ENCODE results near the gene GALNT9.

The GALNT9 gene

DNA sequence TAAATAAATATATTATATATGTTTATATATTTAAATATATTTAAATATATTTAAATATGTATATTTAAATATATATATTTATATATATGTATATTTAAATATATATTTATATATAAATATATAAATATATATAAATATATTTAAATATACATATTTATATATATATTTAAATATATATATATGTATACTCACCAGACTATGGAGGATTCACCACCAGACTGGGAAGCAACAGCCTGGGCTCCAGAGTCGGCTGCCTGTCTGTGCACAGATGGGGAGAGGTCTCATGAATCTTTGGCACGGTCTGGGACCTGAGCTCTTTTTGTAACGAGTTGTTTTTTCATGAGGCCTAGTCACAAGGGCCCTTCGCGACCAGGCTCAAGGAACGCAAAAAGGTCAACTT is 163.8 kb downstream of the GALNT9 start:
- Histone ChIP-seq H3K4me1 (ENCODE audit: insufficient read depth, poor library complexity, severe bottlenecking) (peaks cover 5% of the 10 kb centered on the region), H3K27me3 (ENCODE audit: insufficient read depth, poor library complexity, severe bottlenecking) (peaks cover 7% of the 10 kb centered on the region), H3K36me3 (ENCODE audit: low read depth) (no peaks in the 10 kb centered on the region), H3K4me3 (ENCODE audit: severe bottlenecking) (no peak overlapping the region), H3K27ac (ENCODE audit: poor library complexity, severe bottlenecking) (no peak overlapping the region), H3K9me3 (ENCODE audit: severe bottlenecking) (no peaks in the 10 kb centered on the region)
- no peak for ATAC-seq (ENCODE audit: low read depth)
- no peak for DNase-seq (ENCODE audit: low spot score)
- TF ChIP-seq, protein P1, sequence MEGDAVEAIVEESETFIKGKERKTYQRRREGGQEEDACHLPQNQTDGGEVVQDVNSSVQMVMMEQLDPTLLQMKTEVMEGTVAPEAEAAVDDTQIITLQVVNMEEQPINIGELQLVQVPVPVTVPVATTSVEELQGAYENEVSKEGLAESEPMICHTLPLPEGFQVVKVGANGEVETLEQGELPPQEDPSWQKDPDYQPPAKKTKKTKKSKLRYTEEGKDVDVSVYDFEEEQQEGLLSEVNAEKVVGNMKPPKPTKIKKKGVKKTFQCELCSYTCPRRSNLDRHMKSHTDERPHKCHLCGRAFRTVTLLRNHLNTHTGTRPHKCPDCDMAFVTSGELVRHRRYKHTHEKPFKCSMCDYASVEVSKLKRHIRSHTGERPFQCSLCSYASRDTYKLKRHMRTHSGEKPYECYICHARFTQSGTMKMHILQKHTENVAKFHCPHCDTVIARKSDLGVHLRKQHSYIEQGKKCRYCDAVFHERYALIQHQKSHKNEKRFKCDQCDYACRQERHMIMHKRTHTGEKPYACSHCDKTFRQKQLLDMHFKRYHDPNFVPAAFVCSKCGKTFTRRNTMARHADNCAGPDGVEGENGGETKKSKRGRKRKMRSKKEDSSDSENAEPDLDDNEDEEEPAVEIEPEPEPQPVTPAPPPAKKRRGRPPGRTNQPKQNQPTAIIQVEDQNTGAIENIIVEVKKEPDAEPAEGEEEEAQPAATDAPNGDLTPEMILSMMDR (IDR thresholded peaks at IDR 0.05; ENCODE audit: poor library complexity, severe bottlenecking): no peak

DNA sequence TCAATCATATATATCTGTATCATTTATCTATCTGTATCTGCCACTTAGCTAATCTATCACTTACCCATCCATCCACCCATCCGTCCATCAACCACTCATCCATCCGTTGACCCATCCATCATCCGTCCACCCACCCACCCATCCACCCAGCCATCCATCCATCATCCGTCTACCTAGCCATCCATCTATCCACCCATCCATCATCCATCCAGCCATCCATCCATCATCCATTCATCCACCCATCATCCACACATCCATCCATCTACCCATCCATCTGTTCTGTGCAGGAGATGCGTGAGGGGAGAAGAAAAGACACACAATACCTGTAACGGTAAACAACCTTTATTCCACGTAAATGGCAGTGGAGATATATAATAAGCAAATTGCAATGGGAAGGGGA is 165.0 kb downstream of the GALNT9 start:
- Histone ChIP-seq H3K9me3 (ENCODE audit: severe bottlenecking) (no peaks in the 10 kb centered on the region), H3K27me3 (ENCODE audit: insufficient read depth, poor library complexity, severe bottlenecking) (peaks cover 5% of the 10 kb centered on the region), H3K4me1 (ENCODE audit: insufficient read depth, poor library complexity, severe bottlenecking) (peaks cover under 1% of the 10 kb centered on the region), H3K36me3 (ENCODE audit: low read depth) (no peaks in the 10 kb centered on the region), H3K27ac (ENCODE audit: poor library complexity, severe bottlenecking) (no peak overlapping the region), H3K4me3 (ENCODE audit: severe bottlenecking) (no peak overlapping the region)
- TF ChIP-seq, protein P1 (IDR thresholded peaks at IDR 0.05; ENCODE audit: poor library complexity, severe bottlenecking): no peak
- DNase-seq (ENCODE audit: low spot score): no peak
- ATAC-seq (ENCODE audit: low read depth): no peak

DNA sequence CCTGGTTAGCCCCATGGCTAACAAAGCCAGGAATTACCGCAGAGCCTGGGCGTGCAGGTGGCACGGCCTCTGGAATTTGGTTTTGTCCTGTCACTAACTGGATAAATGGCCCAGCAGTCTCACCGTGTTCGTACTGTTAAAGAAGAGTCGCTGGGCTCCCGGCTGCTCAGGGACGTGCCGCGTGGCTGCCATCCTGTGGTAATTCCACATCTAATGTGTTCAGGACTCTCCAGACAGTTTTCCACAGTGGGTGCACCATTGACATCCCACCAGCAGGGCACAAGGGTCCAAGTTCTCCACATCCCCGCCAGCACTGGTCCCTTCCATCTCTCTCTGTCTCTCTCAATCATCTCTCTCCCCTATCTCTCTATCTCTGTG is 165.5 kb downstream of the GALNT9 start:
- ATAC-seq (ENCODE audit: low read depth) (no peak), DNase-seq (ENCODE audit: low spot score) (no peak)
- no peaks in the 10 kb centered on the region for H3K9me3 ChIP-seq (ENCODE audit: severe bottlenecking)
- H3K27me3 ChIP-seq (ENCODE audit: insufficient read depth, poor library complexity, severe bottlenecking): peaks cover 5% of the 10 kb centered on the region
- peaks cover 3% of the 10 kb centered on the region for H3K4me1 ChIP-seq (ENCODE audit: insufficient read depth, poor library complexity, severe bottlenecking)
- TF ChIP-seq, protein P1 (IDR thresholded peaks at IDR 0.05; ENCODE audit: poor library complexity, severe bottlenecking): no peak
- H3K36me3 ChIP-seq (ENCODE audit: low read depth): no peaks in the 10 kb centered on the region
- no peak overlapping the region for H3K4me3 ChIP-seq (ENCODE audit: severe bottlenecking)
- H3K27ac ChIP-seq (ENCODE audit: poor library complexity, severe bottlenecking): no peak overlapping the region

DNA sequence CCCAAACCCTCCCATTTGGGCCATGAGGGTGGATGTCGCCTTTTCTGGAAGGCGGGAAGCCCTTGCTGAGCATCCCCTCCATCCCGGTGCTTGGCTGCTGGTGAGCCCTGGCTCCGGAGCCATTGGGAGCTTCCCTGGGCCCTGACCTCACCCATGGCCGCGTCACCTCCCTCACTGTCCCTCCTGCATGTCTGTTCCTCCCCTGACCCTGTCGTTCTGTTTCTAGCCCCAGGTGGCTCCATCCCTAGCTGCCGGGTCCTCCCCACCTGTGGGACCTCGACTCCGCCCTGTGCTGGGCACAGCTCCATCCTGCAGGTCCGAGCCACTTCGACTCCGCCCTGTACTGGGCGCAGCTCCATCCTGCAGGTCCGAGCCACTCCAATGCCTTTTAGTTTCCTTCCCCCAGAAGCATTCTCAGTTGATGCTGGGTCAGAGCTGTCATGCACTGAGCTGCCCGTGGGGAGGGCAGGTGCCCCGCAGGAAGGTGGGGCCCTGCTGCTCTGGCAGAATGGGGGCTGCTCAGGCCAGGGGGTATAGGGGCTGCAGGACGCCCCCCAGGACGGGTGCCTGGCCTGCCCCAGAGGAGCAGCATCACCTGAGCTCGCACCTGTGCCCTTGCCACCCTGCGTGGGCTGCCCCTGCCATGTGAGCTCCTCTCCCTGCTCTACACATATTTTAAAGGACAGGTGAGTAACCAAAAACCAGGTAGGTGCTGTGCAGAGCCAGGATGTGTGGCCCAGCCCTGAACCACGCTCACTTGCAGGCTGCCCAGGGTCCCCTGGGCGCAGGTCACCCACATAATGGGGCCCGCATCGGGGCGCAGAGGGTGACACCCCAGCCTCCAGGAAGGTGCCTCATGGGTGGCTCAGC is 166.1 kb downstream of the GALNT9 start:
- Histone ChIP-seq H3K27ac (ENCODE audit: poor library complexity, severe bottlenecking) (no peak overlapping the region), H3K27me3 (ENCODE audit: insufficient read depth, poor library complexity, severe bottlenecking) (peaks cover 1% of the 10 kb centered on the region), H3K4me1 (ENCODE audit: insufficient read depth, poor library complexity, severe bottlenecking) (peaks cover 3% of the 10 kb centered on the region), H3K9me3 (ENCODE audit: severe bottlenecking) (no peaks in the 10 kb centered on the region), H3K36me3 (ENCODE audit: low read depth) (no peaks in the 10 kb centered on the region), H3K4me3 (ENCODE audit: severe bottlenecking) (no peak overlapping the region)
- TF ChIP-seq, protein P1 (IDR thresholded peaks at IDR 0.05; ENCODE audit: poor library complexity, severe bottlenecking): no peak
- DNase-seq (ENCODE audit: low spot score) (no peak), ATAC-seq (ENCODE audit: low read depth) (peak; percentile 32)

DNA sequence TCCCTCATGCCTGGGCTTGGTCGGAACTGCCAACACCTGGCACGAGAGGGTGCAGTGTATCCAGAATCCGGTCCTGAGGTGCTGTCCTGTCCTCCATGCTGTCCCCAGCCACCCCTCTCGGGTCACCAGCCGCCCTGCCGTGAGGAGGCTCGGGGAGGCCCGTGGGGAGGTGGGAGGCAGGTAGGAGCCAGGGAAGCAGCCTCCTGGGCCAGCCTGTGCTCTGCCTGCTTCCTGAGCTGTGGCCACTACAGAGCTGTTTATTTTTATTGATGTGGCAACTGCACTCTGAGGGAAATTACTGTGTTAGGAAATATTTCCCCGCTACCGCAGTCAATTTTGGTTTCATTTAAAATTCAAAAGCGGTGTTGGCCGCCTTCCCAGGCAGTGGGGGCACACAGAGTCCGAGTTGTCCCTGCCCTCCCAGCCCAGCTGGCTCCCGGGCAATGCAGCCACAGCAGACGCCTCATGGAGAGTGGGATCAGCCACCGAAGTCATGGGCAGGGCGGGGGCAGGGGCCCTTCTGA is 166.8 kb downstream of the GALNT9 start:
- H3K27me3 ChIP-seq (ENCODE audit: insufficient read depth, poor library complexity, severe bottlenecking): no peaks in the 10 kb centered on the region
- peak; percentile 73 for ATAC-seq (ENCODE audit: low read depth)
- H3K36me3 ChIP-seq (ENCODE audit: low read depth): no peaks in the 10 kb centered on the region
- no peak for DNase-seq (ENCODE audit: low spot score)
- TF ChIP-seq, protein P1 (IDR thresholded peaks at IDR 0.05; ENCODE audit: poor library complexity, severe bottlenecking): peak; percentile 5
- no peak overlapping the region for H3K27ac ChIP-seq (ENCODE audit: poor library complexity, severe bottlenecking)
- no peaks in the 10 kb centered on the region for H3K9me3 ChIP-seq (ENCODE audit: severe bottlenecking)
- H3K4me3 ChIP-seq (ENCODE audit: severe bottlenecking): no peak overlapping the region
- peaks cover 3% of the 10 kb centered on the region for H3K4me1 ChIP-seq (ENCODE audit: insufficient read depth, poor library complexity, severe bottlenecking)
